ENCODE data around the gene GCLM.

DNA sequence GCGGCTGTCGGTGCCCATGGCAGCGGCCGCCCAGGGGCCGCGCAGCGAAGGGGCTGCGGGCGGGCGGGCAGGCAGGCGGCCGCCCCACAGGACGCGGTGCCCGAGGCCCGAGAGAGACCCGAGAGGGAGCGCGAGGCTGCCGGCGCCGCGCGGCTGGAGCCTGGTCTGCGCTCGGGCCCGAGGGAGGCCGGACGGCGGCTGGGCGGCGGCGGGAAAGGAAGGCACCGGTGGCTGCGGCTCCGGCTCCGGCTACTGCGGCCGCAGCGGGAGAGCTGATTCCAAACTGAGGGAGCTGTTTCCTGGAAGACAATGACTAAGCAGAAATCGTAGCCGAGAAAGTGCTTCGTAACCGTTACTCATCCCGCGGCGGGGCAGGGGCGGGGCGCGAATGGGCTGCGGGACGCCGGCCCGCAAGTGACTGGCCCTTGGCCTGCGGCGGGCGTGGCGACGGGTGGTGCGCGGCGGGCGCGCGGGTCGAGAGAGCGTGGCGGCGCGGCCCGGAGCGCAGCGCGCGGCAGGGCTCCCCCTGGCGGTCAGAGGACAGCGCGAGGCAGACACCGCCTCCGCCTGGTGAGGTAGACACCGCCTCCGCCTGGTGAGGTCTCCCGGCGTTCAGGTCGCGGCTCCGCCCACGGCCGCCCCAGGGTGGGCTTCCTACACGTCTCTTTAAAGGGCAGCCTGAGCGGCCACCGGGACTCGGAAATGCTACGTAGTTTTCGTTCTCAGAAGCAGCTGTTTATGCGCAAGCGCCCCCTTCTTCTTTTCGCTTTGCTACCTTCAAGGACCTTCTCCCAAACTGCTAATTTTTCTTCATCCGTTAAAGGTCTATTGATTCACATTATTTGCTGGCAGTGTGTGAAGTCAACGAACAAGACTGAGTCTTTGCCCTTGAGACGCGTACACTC, at the start of gene GCLM:
- TF ChIP-seq, protein P1, sequence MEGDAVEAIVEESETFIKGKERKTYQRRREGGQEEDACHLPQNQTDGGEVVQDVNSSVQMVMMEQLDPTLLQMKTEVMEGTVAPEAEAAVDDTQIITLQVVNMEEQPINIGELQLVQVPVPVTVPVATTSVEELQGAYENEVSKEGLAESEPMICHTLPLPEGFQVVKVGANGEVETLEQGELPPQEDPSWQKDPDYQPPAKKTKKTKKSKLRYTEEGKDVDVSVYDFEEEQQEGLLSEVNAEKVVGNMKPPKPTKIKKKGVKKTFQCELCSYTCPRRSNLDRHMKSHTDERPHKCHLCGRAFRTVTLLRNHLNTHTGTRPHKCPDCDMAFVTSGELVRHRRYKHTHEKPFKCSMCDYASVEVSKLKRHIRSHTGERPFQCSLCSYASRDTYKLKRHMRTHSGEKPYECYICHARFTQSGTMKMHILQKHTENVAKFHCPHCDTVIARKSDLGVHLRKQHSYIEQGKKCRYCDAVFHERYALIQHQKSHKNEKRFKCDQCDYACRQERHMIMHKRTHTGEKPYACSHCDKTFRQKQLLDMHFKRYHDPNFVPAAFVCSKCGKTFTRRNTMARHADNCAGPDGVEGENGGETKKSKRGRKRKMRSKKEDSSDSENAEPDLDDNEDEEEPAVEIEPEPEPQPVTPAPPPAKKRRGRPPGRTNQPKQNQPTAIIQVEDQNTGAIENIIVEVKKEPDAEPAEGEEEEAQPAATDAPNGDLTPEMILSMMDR (conservative IDR thresholded peaks at IDR 0.05): peak; percentile 99
- TF ChIP-seq ZFX (IDR thresholded peaks at IDR 0.05): peak; percentile 89

All from C4-2B (cell line).